Type B pancreatic cell (in vitro differentiated cells): ENCODE data around the gene TSPO2. TPM values are rescaled to one million over a fixed set of nuclear protein-coding genes. Genes with fewer than 3 reads are reported as not detected.

ENCODE experiments used
- DNase-seq: peaks from one replicate; pipeline ENCODE4 v3.0.0; 2021; ENCODE audit warnings: mixed read lengths; ENCODE audit not compliant: unreplicated experiment; ENCODE audit errors: extremely low spot score
- H3K27ac Mint-ChIP-seq: 2 replicates; pipeline ENCODE4 v1.8.0; 2021; ENCODE audit warnings: mild to moderate bottlenecking, mixed read lengths
- H3K27me3 Mint-ChIP-seq: 2 replicates; pipeline ENCODE4 v1.8.0; 2021; ENCODE audit warnings: mixed read lengths
- H3K36me3 Mint-ChIP-seq: 2 replicates; pipeline ENCODE4 v1.8.0; 2021; ENCODE audit warnings: mixed read lengths
- H3K4me1 Mint-ChIP-seq: one replicate; pipeline ENCODE4 v1.8.0; 2021; ENCODE audit warnings: mixed read lengths; ENCODE audit not compliant: unreplicated experiment
- H3K4me3 Mint-ChIP-seq: 2 replicates; pipeline ENCODE4 v1.8.0; 2021; ENCODE audit warnings: mild to moderate bottlenecking, mixed read lengths
- H3K9me3 Mint-ChIP-seq: 2 replicates; pipeline ENCODE4 v1.8.0; 2021; ENCODE audit warnings: mixed read lengths
- CTCF ChIP-seq: fragments of 200-600 bp; sonication (generic); conservative IDR thresholded peaks from 2 replicates; pipeline ENCODE4 v1.5.0; 2021; ENCODE audit warnings: antibody characterized with exemption, mild to moderate bottlenecking
- total RNA-seq: library from RNA; stranded (reverse); gene quantifications from 2 replicates; pipeline ENCODE4 v1.2.1, GENCODE V29; 2021; ENCODE audit warnings: low replicate concordance

TSPO2 gene
- total RNA-seq, 1 donor from 2014 or later, result not detected

- Mint-ChIP-seq H3K4me3 (no peak overlapping the region), H3K4me1 (peaks cover 15% of the 10 kb centered on the region), H3K27me3 (no peaks in the 10 kb centered on the region), H3K9me3 (no peaks in the 10 kb centered on the region), H3K36me3 (peaks cover 22% of the 10 kb centered on the region), H3K27ac (no peak overlapping the region)
- no peak for DNase-seq
- no peak for TF ChIP-seq CTCF
Measured at GRCh38 chr6:41079080-41079479, 36.8 kb downstream of the TSPO2 start.

GRCh38 chr6:41080621-41081020 lies 38.4 kb downstream of the TSPO2 start:
- TF ChIP-seq CTCF, result no peak
- Mint-ChIP-seq H3K36me3 (peaks cover 31% of the 10 kb centered on the region), H3K27me3 (no peaks in the 10 kb centered on the region), H3K4me3 (no peak overlapping the region), H3K27ac (no peak overlapping the region), H3K9me3 (no peaks in the 10 kb centered on the region), H3K4me1 (peaks cover under 1% of the 10 kb centered on the region)
- no peak for DNase-seq

- Mint-ChIP-seq H3K4me3 (no peak overlapping the region), H3K36me3 (peaks cover 42% of the 10 kb centered on the region), H3K27ac (no peak overlapping the region), H3K4me1 (no peaks in the 10 kb centered on the region), H3K9me3 (no peaks in the 10 kb centered on the region), H3K27me3 (no peaks in the 10 kb centered on the region)
- DNase-seq, result no peak
- no peak for TF ChIP-seq CTCF
Measured at GRCh38 chr6:41083072-41083471, 40.8 kb downstream of the TSPO2 start.

GRCh38 chr6:41085182-41085581 lies 42.9 kb downstream of the TSPO2 start:
- Mint-ChIP-seq H3K4me1 (no peaks in the 10 kb centered on the region), H3K4me3 (no peak overlapping the region), H3K36me3 (peaks cover 43% of the 10 kb centered on the region), H3K27me3 (no peaks in the 10 kb centered on the region), H3K27ac (no peak overlapping the region), H3K9me3 (no peaks in the 10 kb centered on the region)
- DNase-seq, result no peak
- TF ChIP-seq CTCF, result no peak

GRCh38 chr6:41088451-41088850 lies 46.2 kb downstream of the TSPO2 start:
- H3K4me1 Mint-ChIP-seq, result no peaks in the 10 kb centered on the region
- no peak overlapping the region for H3K27ac Mint-ChIP-seq
- H3K36me3 Mint-ChIP-seq, result peaks cover 39% of the 10 kb centered on the region
- no peak overlapping the region for H3K4me3 Mint-ChIP-seq
- DNase-seq, result no peak
- H3K9me3 Mint-ChIP-seq, result no peaks in the 10 kb centered on the region
- no peaks in the 10 kb centered on the region for H3K27me3 Mint-ChIP-seq
- no peak for TF ChIP-seq CTCF
